ENCODE data around the gene NECTIN1. TPM values are rescaled to one million over a fixed set of nuclear protein-coding genes. Genes with fewer than 3 reads are reported as not detected.

Gene NECTIN1
- total RNA-seq, 1 experiment from 2014 or later, result 2.3 TPM

GRCh38 chr11:119693253-119693815 lies 35.7 kb downstream of the NECTIN1 start:
- Histone ChIP-seq H3K27ac (no peak overlapping the region), H3K27me3 (replicated peaks) (no peaks in the 10 kb centered on the region), H3K36me3 (no peaks in the 10 kb centered on the region), H3K4me1 (replicated peaks) (no peaks in the 10 kb centered on the region), H3K4me3 (no peak overlapping the region), H3K9me3 (replicated peaks) (no peaks in the 10 kb centered on the region)
- no peak for DNase-seq (ENCODE audit: low read depth in 1 of 2, low spot score in 2 of 2)

- H3K27me3 ChIP-seq (replicated peaks), result no peaks in the 10 kb centered on the region
- no peaks in the 10 kb centered on the region for H3K36me3 ChIP-seq
- no peak for DNase-seq (ENCODE audit: low read depth in 1 of 2, low spot score in 2 of 2)
- H3K9me3 ChIP-seq (replicated peaks), result no peaks in the 10 kb centered on the region
- H3K27ac ChIP-seq, result no peak overlapping the region
- no peak overlapping the region for H3K4me3 ChIP-seq
- H3K4me1 ChIP-seq (replicated peaks), result no peaks in the 10 kb centered on the region
These were observed 36.5 kb downstream of the NECTIN1 start for GRCh38 chr11:119692540-119692820.

DNA sequence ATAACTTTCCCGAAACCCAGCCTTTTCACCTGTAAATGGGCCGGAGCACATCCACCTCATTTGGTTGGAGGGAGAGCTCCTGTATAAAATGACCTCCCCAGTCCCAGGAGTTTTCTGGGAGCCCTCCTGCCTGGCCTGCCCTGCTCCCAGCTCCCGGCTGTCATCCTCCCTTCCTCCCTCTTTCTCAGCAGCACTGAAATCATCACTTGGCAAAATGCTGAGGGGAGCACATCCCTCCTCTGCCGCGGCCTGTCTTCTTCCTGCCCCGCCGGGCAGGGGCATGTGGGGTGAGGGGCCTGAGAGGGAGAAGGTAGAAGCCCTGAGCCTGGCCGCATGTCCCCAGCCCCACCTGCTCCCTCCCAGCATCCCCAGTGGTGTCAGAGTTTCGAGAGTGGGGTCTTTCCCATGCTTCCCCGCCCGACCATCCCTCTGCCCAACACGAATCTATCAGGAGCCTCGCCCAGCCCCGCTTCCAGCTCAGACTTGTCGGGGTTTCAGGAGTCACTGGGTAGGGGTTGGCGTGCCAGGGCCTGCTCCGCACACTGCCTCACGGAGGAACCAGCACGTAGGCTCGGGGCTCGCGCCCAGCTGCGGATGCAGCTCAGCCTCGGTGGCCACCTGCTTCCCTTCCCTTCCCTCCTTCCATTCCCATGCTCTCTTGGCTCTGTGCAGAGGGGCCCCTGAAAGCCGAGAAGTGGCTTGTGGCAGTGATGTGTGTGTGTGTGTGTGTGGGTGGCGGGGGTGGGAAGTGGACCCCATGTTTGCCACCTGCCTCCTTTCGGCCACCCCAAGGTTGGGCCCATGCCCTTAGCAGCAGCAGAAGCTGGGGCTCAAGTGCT lies 37.1 kb downstream of the NECTIN1 start:
- no peak overlapping the region for H3K4me3 ChIP-seq
- no peaks in the 10 kb centered on the region for H3K27me3 ChIP-seq (replicated peaks)
- DNase-seq (ENCODE audit: low read depth in 1 of 2, low spot score in 2 of 2), result no peak
- no peak overlapping the region for H3K27ac ChIP-seq
- H3K4me1 ChIP-seq (replicated peaks), result no peaks in the 10 kb centered on the region
- H3K36me3 ChIP-seq, result no peaks in the 10 kb centered on the region
- H3K9me3 ChIP-seq (replicated peaks), result no peaks in the 10 kb centered on the region

- no peak overlapping the region for H3K4me3 ChIP-seq
- no peaks in the 10 kb centered on the region for H3K4me1 ChIP-seq (replicated peaks)
- no peaks in the 10 kb centered on the region for H3K27me3 ChIP-seq (replicated peaks)
- H3K9me3 ChIP-seq (replicated peaks), result no peaks in the 10 kb centered on the region
- no peak overlapping the region for H3K27ac ChIP-seq
- H3K36me3 ChIP-seq, result no peaks in the 10 kb centered on the region
- DNase-seq (ENCODE audit: low read depth in 1 of 2, low spot score in 2 of 2), result no peak
These were observed 37.9 kb downstream of the NECTIN1 start for GRCh38 chr11:119691020-119691666.

GRCh38 chr11:119689302-119689701 lies 39.7 kb downstream of the NECTIN1 start:
- Histone ChIP-seq H3K9me3 (replicated peaks) (no peaks in the 10 kb centered on the region), H3K27me3 (replicated peaks) (no peaks in the 10 kb centered on the region), H3K4me3 (no peak overlapping the region), H3K27ac (no peak overlapping the region), H3K36me3 (no peaks in the 10 kb centered on the region), H3K4me1 (replicated peaks) (peaks cover 6% of the 10 kb centered on the region)
- no peak for DNase-seq (ENCODE audit: low read depth in 1 of 2, low spot score in 2 of 2)

GRCh38 chr11:119688356-119688755 lies 40.6 kb downstream of the NECTIN1 start:
- Histone ChIP-seq H3K9me3 (replicated peaks) (no peaks in the 10 kb centered on the region), H3K4me3 (no peak overlapping the region), H3K36me3 (no peaks in the 10 kb centered on the region), H3K27me3 (replicated peaks) (no peaks in the 10 kb centered on the region), H3K27ac (no peak overlapping the region), H3K4me1 (replicated peaks) (peaks cover 12% of the 10 kb centered on the region)
- DNase-seq (ENCODE audit: low read depth in 1 of 2, low spot score in 2 of 2), result no peak

DNA sequence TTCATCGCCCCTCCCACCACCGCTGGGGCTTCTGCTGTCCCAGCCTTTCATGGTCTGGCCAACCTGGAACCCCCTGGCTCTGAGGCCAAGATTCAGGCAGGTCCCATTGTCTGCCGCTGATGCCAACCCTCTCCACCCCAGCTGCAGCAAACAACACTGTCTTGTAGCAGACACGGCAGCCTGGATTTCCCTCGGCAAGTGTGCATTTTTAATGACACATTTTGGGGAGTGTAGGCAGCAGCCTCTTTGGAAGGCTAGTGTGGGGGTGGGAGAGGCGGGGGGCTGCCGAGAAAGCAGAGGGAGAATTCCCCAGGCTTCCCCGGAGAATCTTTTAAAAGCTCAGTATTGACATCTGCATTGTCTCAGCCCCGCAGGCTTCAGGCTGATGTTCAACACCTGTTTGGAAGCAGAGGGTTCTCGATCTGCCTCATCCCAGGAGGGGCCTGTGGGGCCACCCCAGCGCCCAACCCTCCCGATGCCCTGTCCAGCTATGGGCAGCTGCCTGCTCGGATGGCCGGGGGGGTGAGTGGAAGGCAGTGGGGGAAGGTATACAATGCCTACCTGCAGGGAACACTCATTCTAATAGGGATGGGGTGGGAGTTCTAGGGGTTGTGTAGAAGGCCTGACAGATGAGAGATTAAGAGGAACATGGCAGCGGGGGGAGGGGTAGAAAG lies 41.5 kb downstream of the NECTIN1 start:
- no peaks in the 10 kb centered on the region for H3K9me3 ChIP-seq (replicated peaks)
- no peaks in the 10 kb centered on the region for H3K36me3 ChIP-seq
- peaks cover 12% of the 10 kb centered on the region for H3K4me1 ChIP-seq (replicated peaks)
- no peak for DNase-seq (ENCODE audit: low read depth in 1 of 2, low spot score in 2 of 2)
- H3K4me3 ChIP-seq, result no peak overlapping the region
- no peak overlapping the region for H3K27ac ChIP-seq
- H3K27me3 ChIP-seq (replicated peaks), result no peaks in the 10 kb centered on the region

GRCh38 chr11:119686177-119686882 lies 42.7 kb downstream of the NECTIN1 start:
- no peaks in the 10 kb centered on the region for H3K27me3 ChIP-seq (replicated peaks)
- no peaks in the 10 kb centered on the region for H3K9me3 ChIP-seq (replicated peaks)
- peaks cover 12% of the 10 kb centered on the region for H3K4me1 ChIP-seq (replicated peaks)

GRCh38 chr11:119685111-119685746 lies 43.8 kb downstream of the NECTIN1 start:
- Histone ChIP-seq H3K27ac (no peak overlapping the region), H3K4me3 (no peak overlapping the region), H3K4me1 (replicated peaks) (peaks cover 12% of the 10 kb centered on the region), H3K36me3 (no peaks in the 10 kb centered on the region), H3K27me3 (replicated peaks) (no peaks in the 10 kb centered on the region), H3K9me3 (replicated peaks) (no peaks in the 10 kb centered on the region)
- no peak for DNase-seq (ENCODE audit: low read depth in 1 of 2, low spot score in 2 of 2)

More at GRCh38 chr11:119686177-119686882, 42.7 kb downstream of the NECTIN1 start:
- Histone ChIP-seq H3K36me3 (no peaks in the 10 kb centered on the region), H3K27ac (no peak overlapping the region), H3K4me3 (no peak overlapping the region)
- DNase-seq (ENCODE audit: low read depth in 1 of 2, low spot score in 2 of 2), result no peak

- DNase-seq (ENCODE audit: low read depth in 1 of 2, low spot score in 2 of 2), result peak; percentile 37 to 73
- Histone ChIP-seq H3K9me3 (replicated peaks) (no peaks in the 10 kb centered on the region), H3K36me3 (no peaks in the 10 kb centered on the region), H3K27ac (peak overlapping the region; percentile 60), H3K27me3 (replicated peaks) (no peaks in the 10 kb centered on the region), H3K4me3 (no peak overlapping the region), H3K4me1 (replicated peaks) (peaks cover 12% of the 10 kb centered on the region)
These were observed 44.5 kb downstream of the NECTIN1 start for GRCh38 chr11:119684361-119685110.

DNA sequence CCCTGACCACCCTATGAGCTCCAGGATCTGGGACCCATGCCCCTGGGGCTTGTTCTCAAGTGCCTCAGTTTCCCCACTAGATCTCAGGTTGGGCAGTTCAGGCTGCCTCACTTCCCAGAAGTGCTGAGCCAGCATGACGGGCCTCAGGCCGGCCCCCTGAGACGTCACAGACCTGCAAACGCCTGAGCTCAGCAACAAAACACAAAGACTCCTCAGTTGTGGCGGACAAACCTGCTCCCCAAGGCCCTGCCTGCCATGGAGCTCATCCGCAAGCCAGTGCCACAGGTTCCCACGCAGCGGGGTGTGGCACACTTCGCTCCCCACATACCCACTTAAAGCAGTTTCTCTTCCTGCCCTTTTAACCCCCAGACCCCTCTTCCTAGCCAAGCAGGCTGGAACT lies 45.2 kb downstream of the NECTIN1 start:
- Histone ChIP-seq H3K27me3 (replicated peaks) (no peaks in the 10 kb centered on the region), H3K4me1 (replicated peaks) (peaks cover 12% of the 10 kb centered on the region), H3K36me3 (no peaks in the 10 kb centered on the region), H3K9me3 (replicated peaks) (no peaks in the 10 kb centered on the region), H3K27ac (peak overlapping the region; percentile 60), H3K4me3 (no peak overlapping the region)
- no peak for DNase-seq (ENCODE audit: low read depth in 1 of 2, low spot score in 2 of 2)

DNA sequence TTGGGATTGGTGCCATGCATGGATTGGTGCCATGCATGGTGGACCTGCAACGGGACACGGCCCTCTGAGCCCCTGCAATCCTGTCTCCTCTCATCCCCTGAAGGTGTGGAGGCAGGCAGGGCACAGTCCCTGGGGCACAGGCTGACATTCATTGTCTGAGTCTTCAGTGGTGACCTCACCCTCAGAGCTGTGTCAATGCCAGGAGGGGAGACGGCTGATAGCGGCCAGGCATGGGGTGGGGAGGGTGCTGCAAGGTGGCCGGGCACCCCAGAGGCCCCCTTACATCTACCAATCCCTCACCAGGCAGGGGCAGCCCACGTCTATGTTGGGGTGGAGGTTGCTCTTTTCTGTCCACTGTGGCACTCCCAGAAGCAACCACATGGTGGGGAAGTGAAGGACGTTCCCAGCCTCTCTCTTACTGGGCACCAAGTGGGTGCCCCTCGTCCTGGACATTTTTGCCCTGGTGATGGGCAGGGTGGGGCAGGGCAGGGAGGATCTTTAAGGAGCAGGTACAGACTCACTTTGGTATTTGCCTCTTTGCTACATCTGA lies 47.6 kb downstream of the NECTIN1 start:
- no peaks in the 10 kb centered on the region for H3K27me3 ChIP-seq (replicated peaks)
- peaks cover 19% of the 10 kb centered on the region for H3K4me1 ChIP-seq (replicated peaks)
- H3K9me3 ChIP-seq (replicated peaks), result no peaks in the 10 kb centered on the region
- H3K27ac ChIP-seq, result no peak overlapping the region
- peaks cover 3% of the 10 kb centered on the region for H3K36me3 ChIP-seq
- H3K4me3 ChIP-seq, result no peak overlapping the region
- DNase-seq (ENCODE audit: low read depth in 1 of 2, low spot score in 2 of 2), result no peak
